Keratinocyte (primary cell): ENCODE data around the gene C20orf173. TPM values are rescaled to one million over a fixed set of nuclear protein-coding genes. Genes with fewer than 3 reads are reported as not detected.

Experiments
- DNase-seq: peaks from one replicate; pipeline ENCODE4 v3.0.0-alpha.2; 2011; ENCODE audit warnings: low read depth, missing footprints, low spot score
- FAIRE-seq: peaks from 2 replicates; lab custom pipeline; 2011; peaks lifted over from hg19 to GRCh38; lab: Jason Lieb, UNC
- H2AFZ ChIP-seq: 2 replicates; pipeline ENCODE4 v1.6.0; 2012; ENCODE audit warnings: low read length, control low read depth, inconsistent platforms; ENCODE audit not compliant: control insufficient read depth
- H3K27ac ChIP-seq: 2 replicates; pipeline ENCODE4 v1.5.1; 2011; ENCODE audit warnings: low read length; ENCODE audit not compliant: control insufficient read depth, insufficient read depth
- H3K27me3 ChIP-seq: 3 replicates; pipeline ENCODE4 v1.6.0; 2011; ENCODE audit warnings: low read length; ENCODE audit not compliant: control insufficient read depth, insufficient read depth; ENCODE audit errors: extremely low read depth
- H3K36me3 ChIP-seq, 2 experiments: 2 replicates in 1 of 2; 3 replicates in 1 of 2; pipeline ENCODE4 v1.5.1; 2011; ENCODE audit warnings: low read length in 2 of 2, mild to moderate bottlenecking in 1 of 2; ENCODE audit not compliant: control insufficient read depth in 2 of 2, insufficient read depth in 2 of 2; ENCODE audit errors: extremely low read depth in 1 of 2
- H3K4me1 ChIP-seq: 3 replicates; pipeline ENCODE4 v1.5.1; 2011; ENCODE audit warnings: low read length; ENCODE audit not compliant: control insufficient read depth, insufficient read depth; ENCODE audit errors: extremely low read depth
- H3K4me2 ChIP-seq: 3 replicates; pipeline ENCODE4 v1.6.0; 2011; ENCODE audit warnings: low read depth, low read length; ENCODE audit not compliant: control insufficient read depth, insufficient read depth; ENCODE audit errors: extremely low read depth
- H3K4me3 ChIP-seq, 3 experiments: fragments of 200-600 bp in 1 of 3; sonication (generic) in 1 of 3; 2 replicates in 2 of 3; 3 replicates in 1 of 3; pipeline ENCODE4 v1.5.1; 2011 to 2016; ENCODE audit warnings: low read length in 3 of 3, mild to moderate bottlenecking in 3 of 3, control low read depth in 2 of 3, inconsistent platforms in 1 of 3, low read depth in 1 of 3, mixed read lengths in 1 of 3, mixed run types in 1 of 3, moderate library complexity in 1 of 3; ENCODE audit not compliant: control insufficient read depth in 2 of 3, insufficient read depth in 2 of 3; ENCODE audit errors: extremely low read depth in 1 of 3
- H3K79me2 ChIP-seq: 2 replicates; pipeline ENCODE4 v1.6.0; 2012; ENCODE audit warnings: low read length; ENCODE audit not compliant: control insufficient read depth, insufficient read depth
- H3K9ac ChIP-seq: 3 replicates; pipeline ENCODE4 v1.6.0; 2011; ENCODE audit warnings: low read length; ENCODE audit not compliant: control insufficient read depth, insufficient read depth; ENCODE audit errors: extremely low read depth
- H3K9me1 ChIP-seq: 3 replicates; pipeline ENCODE4 v1.6.0; 2011; ENCODE audit warnings: low read length; ENCODE audit not compliant: control insufficient read depth, insufficient read depth; ENCODE audit errors: extremely low read depth
- H3K9me3 ChIP-seq: 2 replicates; pipeline ENCODE4 v1.5.1; 2012; ENCODE audit warnings: low read depth, low read length; ENCODE audit not compliant: control insufficient read depth
- H4K20me1 ChIP-seq: 3 replicates; pipeline ENCODE4 v1.6.0; 2011; ENCODE audit warnings: low read length; ENCODE audit not compliant: control insufficient read depth, insufficient read depth; ENCODE audit errors: extremely low read depth
- EZH2 ChIP-seq: IDR thresholded peaks from one replicate; pipeline ENCODE4 v1.6.1; 2012; ENCODE audit warnings: inconsistent platforms, mild to moderate bottlenecking, low read length, moderate library complexity
- dilution Hi-C: fragments of 300-500 bp; cut with MboI; formaldehyde crosslinking; loops from one replicate; pipeline ENCODE4 v1.7.0; 2020; ENCODE audit warnings: low sequenced_read_pairs; ENCODE audit not compliant: extremely low pct_ligation_motif_present
- polyA plus RNA-seq, 5 experiments: library from polyadenylated mRNA; depleted of rRNA in 3 of 5; stranded (reverse) in 3 of 5; stranded (forward) in 1 of 5; unstranded in 1 of 5; fragments of >200 nt; gene quantifications; 1 replicate in 1 of 5; 2 replicates in 3 of 5; 3 replicates in 1 of 5; pipeline versions ENCODE4 v1.2.1 to v1.2.3, GENCODE V29; 2011 to 2012; ENCODE audit warnings: missing spikeins in 2 of 5, low read depth in 1 of 5, low replicate concordance in 1 of 5
- TF ChIP-seq, protein P1 (sequence below), 3 experiments: IDR thresholded peaks in 1 of 3; conservative IDR thresholded peaks in 1 of 3; optimal IDR thresholded peaks in 1 of 3; 2 replicates in 2 of 3; 3 replicates in 1 of 3; pipeline versions ENCODE3 to v1.5.1; 2011; ENCODE audit warnings: low read length in 3 of 3, mild to moderate bottlenecking in 3 of 3, moderate library complexity in 2 of 3, control low read depth in 1 of 3, inconsistent platforms in 1 of 3; ENCODE audit not compliant: insufficient read depth in 2 of 3; ENCODE audit errors: extremely low read depth in 1 of 3

The C20orf173 gene
- polyA plus RNA-seq, 1 donor (not counting 4 experiments of a cell fraction or from before 2014, with no cell fraction given) = not detected

DNA sequence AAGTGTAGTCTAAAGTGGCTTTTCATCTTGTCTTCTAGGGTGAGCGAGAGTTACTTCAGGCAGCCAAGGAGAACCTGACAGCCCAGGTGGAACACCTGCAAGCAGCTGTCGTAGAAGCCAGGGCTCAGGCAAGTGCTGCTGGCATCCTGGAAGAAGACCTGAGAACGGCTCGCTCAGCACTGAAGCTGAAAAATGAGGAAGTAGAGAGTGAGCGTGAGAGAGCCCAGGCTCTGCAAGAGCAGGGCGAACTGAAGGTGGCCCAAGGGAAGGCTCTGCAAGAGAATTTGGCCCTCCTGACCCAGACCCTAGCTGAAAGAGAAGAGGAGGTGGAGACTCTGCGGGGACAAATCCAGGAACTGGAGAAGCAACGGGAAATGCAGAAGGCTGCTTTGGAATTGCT lies 27.1 kb downstream of the C20orf173 start:
- H3K9me3 ChIP-seq = no peaks in the 10 kb centered on the region
- no peaks in the 10 kb centered on the region for H4K20me1 ChIP-seq
- dilution Hi-C loops = no loop called here
- no peak overlapping the region for H3K9ac ChIP-seq
- no peaks in the 10 kb centered on the region for H3K9me1 ChIP-seq
- no peak overlapping the region for H3K4me2 ChIP-seq
- no peak overlapping the region for H3K4me3 ChIP-seq
- DNase-seq = no peak
- TF ChIP-seq, protein P1, sequence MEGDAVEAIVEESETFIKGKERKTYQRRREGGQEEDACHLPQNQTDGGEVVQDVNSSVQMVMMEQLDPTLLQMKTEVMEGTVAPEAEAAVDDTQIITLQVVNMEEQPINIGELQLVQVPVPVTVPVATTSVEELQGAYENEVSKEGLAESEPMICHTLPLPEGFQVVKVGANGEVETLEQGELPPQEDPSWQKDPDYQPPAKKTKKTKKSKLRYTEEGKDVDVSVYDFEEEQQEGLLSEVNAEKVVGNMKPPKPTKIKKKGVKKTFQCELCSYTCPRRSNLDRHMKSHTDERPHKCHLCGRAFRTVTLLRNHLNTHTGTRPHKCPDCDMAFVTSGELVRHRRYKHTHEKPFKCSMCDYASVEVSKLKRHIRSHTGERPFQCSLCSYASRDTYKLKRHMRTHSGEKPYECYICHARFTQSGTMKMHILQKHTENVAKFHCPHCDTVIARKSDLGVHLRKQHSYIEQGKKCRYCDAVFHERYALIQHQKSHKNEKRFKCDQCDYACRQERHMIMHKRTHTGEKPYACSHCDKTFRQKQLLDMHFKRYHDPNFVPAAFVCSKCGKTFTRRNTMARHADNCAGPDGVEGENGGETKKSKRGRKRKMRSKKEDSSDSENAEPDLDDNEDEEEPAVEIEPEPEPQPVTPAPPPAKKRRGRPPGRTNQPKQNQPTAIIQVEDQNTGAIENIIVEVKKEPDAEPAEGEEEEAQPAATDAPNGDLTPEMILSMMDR (optimal IDR thresholded peaks at IDR 0.05 in 1 of 3, IDR thresholded peaks at IDR 0.05 in 1 of 3, conservative IDR thresholded peaks at IDR 0.05 in 1 of 3; ENCODE audit: extremely low read depth in 1 of 3, insufficient read depth in 2 of 3, low read length in 3 of 3) = no peak
- no peak for TF ChIP-seq EZH2
- no peaks in the 10 kb centered on the region for H3K4me1 ChIP-seq
- FAIRE-seq = no peak
- peaks cover 9 to 29% of the 10 kb centered on the region in 2 experiments for H3K36me3 ChIP-seq
- no peak overlapping the region for H2AFZ ChIP-seq
- H3K27ac ChIP-seq = no peak overlapping the region
- H3K27me3 ChIP-seq = no peaks in the 10 kb centered on the region
- H3K79me2 ChIP-seq = no peaks in the 10 kb centered on the region

- H4K20me1 ChIP-seq = no peaks in the 10 kb centered on the region
- dilution Hi-C loops = no loop called here
- H3K4me1 ChIP-seq = no peaks in the 10 kb centered on the region
- DNase-seq = no peak
- no peak overlapping the region for H3K9ac ChIP-seq
- no peaks in the 10 kb centered on the region for H3K9me1 ChIP-seq
- no peak for FAIRE-seq
- no peak overlapping the region for H2AFZ ChIP-seq
- peaks cover 23 to 36% of the 10 kb centered on the region in 2 experiments for H3K36me3 ChIP-seq
- no peaks in the 10 kb centered on the region for H3K79me2 ChIP-seq
- H3K27me3 ChIP-seq = no peaks in the 10 kb centered on the region
- H3K27ac ChIP-seq = no peak overlapping the region
- no peaks in the 10 kb centered on the region for H3K9me3 ChIP-seq
- TF ChIP-seq, protein P1 (optimal IDR thresholded peaks at IDR 0.05 in 1 of 3, IDR thresholded peaks at IDR 0.05 in 1 of 3, conservative IDR thresholded peaks at IDR 0.05 in 1 of 3; ENCODE audit: extremely low read depth in 1 of 3, insufficient read depth in 2 of 3, low read length in 3 of 3) = no peak
- TF ChIP-seq EZH2 = no peak
- no peak overlapping the region for H3K4me3 ChIP-seq
- no peak overlapping the region for H3K4me2 ChIP-seq
These were observed 30.2 kb downstream of the C20orf173 start for GRCh38 chr20:35499271-35499670.
